ENCODE measurements around the gene CDC42EP2. TPM values are rescaled to one million over a fixed set of nuclear protein-coding genes. Genes with fewer than 3 reads are reported as not detected.
A peak's percentile ranks its signal among the peaks of the same experiment; 100 is the strongest.

CDC42EP2 gene
- total RNA-seq, 1 donor from 2014 or later = 11.3 TPM

DNA sequence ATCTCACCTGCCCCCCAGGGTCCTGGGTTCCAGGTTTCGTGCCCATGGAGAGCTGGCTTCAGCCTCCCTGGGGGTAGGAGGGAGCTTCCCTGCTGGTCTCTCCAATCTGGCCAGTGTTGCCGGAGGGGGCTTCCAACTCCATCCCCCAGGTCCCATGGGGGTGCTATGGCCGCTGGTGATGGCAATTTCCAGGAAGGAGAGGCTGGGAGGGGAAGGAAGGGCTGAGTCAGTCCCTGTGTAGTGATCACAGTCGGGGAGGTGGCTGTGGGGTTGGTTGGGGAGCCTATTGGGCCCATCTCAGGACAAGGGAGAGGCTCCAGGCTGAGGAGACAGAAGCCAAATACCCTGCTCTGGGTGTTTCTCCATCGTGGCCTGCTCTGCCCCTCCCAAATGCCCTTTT lies 5.7 kb upstream of the CDC42EP2 start:
- Histone ChIP-seq H3K4me1 (peaks cover 63% of the 10 kb centered on the region), H3K27ac (replicated peaks) (peak overlapping the region; percentile 72), H3K4me3 (no peak overlapping the region), H3K9me3 (replicated peaks) (no peaks in the 10 kb centered on the region), H3K27me3 (ENCODE audit: low read depth) (no peaks in the 10 kb centered on the region), H3K36me3 (no peaks in the 10 kb centered on the region)
- intact Hi-C loops (cut with micrococcal nuclease) = no loop called here
- DNase-seq = no peak
- TF ChIP-seq, protein P1, sequence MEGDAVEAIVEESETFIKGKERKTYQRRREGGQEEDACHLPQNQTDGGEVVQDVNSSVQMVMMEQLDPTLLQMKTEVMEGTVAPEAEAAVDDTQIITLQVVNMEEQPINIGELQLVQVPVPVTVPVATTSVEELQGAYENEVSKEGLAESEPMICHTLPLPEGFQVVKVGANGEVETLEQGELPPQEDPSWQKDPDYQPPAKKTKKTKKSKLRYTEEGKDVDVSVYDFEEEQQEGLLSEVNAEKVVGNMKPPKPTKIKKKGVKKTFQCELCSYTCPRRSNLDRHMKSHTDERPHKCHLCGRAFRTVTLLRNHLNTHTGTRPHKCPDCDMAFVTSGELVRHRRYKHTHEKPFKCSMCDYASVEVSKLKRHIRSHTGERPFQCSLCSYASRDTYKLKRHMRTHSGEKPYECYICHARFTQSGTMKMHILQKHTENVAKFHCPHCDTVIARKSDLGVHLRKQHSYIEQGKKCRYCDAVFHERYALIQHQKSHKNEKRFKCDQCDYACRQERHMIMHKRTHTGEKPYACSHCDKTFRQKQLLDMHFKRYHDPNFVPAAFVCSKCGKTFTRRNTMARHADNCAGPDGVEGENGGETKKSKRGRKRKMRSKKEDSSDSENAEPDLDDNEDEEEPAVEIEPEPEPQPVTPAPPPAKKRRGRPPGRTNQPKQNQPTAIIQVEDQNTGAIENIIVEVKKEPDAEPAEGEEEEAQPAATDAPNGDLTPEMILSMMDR (IDR thresholded peaks at IDR 0.05; ENCODE audit: borderline replicate concordance) = no peak

DNA sequence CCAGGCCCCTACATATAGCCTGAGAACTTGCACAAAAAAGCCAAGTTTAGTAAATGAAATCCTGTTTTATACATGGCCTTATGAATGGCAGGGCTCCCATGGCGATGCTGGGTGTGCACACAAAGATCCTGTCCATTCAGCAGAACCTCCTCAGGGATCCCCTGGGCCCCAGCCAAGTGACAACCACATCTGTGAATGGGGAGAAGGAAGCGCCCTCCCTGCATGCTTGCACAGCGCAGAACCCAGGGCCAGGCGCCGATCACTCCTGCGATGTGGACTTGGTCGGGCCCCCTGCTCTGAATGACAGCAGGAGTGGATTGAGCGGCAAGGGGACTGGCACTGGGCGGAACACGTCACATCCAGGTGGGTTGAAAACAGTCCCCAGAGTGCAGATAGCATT lies 4.5 kb upstream of the CDC42EP2 start:
- Histone ChIP-seq H3K27me3 (ENCODE audit: low read depth) (no peaks in the 10 kb centered on the region), H3K4me3 (no peak overlapping the region), H3K36me3 (no peaks in the 10 kb centered on the region), H3K27ac (replicated peaks) (peak overlapping the region; percentile 72), H3K4me1 (peaks cover 69% of the 10 kb centered on the region), H3K9me3 (replicated peaks) (no peaks in the 10 kb centered on the region)
- DNase-seq = peak; percentile 71
- TF ChIP-seq, protein P1 (IDR thresholded peaks at IDR 0.05; ENCODE audit: borderline replicate concordance) = no peak
- intact Hi-C loops (cut with micrococcal nuclease) = loop anchor here (5.0 kb wide), 1 partner anchor 33 kb away; no protein-coding TSS in a partner anchor

DNA sequence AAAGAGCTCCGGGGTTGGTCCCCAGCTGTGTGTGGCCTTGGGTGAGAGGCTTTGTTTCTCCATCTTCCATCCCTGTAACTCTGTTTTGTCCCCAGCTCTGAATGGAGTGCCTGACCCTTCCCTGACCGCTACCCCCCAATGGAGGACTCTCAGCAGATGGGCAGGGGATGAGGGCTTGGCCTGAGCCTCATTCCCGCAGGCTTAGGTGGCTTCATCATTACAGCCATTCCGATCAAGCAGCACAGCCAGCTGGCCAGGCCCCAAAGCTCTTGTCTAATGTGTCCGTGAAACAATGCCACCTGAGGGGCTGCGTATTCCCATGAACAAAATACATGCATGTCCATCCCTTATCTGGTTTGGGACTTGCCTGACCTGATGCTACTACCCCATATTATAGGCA lies 3.9 kb upstream of the CDC42EP2 start:
- H3K4me3 ChIP-seq = no peak overlapping the region
- intact Hi-C loops (cut with micrococcal nuclease) = loop anchor here (5.0 kb wide), 1 partner anchor 33 kb away; no protein-coding TSS in a partner anchor
- no peaks in the 10 kb centered on the region for H3K36me3 ChIP-seq
- peaks cover 73% of the 10 kb centered on the region for H3K4me1 ChIP-seq
- TF ChIP-seq, protein P1 (IDR thresholded peaks at IDR 0.05; ENCODE audit: borderline replicate concordance) = no peak
- no peaks in the 10 kb centered on the region for H3K9me3 ChIP-seq (replicated peaks)
- no peaks in the 10 kb centered on the region for H3K27me3 ChIP-seq (ENCODE audit: low read depth)
- DNase-seq = peak; percentile 36
- peak overlapping the region; percentile 72 for H3K27ac ChIP-seq (replicated peaks)

DNA sequence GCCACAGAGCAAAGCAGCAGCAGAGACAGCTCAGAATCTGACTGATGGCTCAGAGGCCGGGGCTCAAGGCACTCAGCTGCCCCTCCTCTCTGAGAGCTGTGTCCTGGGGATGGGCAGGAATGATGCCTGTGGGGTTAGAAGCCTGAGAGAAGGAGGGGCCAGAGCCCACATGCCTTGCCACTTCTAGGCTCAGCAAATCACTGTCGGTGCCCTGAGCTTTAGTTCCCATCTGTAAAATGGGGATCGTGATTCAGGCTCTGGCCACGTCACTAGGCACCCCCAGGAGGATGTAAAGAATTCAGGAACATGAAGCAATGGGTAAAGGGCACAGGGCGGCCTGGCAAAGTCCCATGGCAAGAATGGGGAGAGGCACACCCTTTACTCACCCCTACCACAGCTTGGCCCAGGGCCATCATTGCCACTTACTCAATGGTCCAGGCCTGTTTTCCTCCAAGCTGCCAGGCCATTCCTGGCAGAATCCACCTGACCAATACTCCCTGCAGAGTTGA lies 3.4 kb upstream of the CDC42EP2 start:
- Histone ChIP-seq H3K9me3 (replicated peaks) (no peaks in the 10 kb centered on the region), H3K4me1 (peaks cover 78% of the 10 kb centered on the region), H3K27ac (replicated peaks) (peak overlapping the region; percentile 72), H3K36me3 (no peaks in the 10 kb centered on the region), H3K27me3 (ENCODE audit: low read depth) (no peaks in the 10 kb centered on the region), H3K4me3 (no peak overlapping the region)
- no peak for DNase-seq
- TF ChIP-seq, protein P1 (IDR thresholded peaks at IDR 0.05; ENCODE audit: borderline replicate concordance) = no peak
- intact Hi-C loops (cut with micrococcal nuclease) = loop anchor here (5.0 kb wide), 1 partner anchor 34 kb away; no protein-coding TSS in a partner anchor

DNA sequence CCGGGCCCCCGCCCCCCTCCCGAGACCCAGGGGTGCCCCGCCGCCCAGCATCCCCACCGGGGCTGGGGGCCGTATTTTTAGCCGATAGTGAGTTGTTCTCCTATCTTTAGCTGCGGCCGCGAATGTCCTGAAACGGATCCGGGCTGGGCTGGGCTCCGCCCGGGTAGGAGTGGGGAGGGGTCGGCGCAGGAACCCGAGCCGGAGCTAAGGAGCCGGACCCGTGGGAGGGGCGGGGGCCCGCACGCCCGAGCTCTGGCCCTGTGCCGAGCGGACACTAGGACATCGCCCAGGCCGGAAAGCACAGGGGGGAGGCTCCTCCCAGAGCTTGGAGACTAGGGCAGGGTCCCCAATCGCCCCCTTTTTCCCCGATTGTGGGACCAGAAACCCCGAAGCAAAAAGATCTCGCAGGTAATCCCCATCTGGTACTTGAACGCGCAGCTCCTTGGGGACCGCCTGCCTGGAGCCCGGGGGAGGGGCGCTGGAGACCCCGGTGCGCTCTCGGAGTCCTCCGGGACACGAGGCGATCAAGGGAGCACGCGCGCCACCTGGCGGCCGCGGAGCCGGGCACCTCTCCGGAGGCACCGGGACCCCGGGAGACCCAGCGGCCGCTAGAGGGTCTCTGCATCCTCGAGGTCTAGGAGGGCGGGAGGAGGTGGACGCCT lies 669 bp downstream of the CDC42EP2 start:
- peak overlapping the region; percentile 90 for H3K4me3 ChIP-seq
- no peaks in the 10 kb centered on the region for H3K9me3 ChIP-seq (replicated peaks)
- TF ChIP-seq, protein P1 (IDR thresholded peaks at IDR 0.05; ENCODE audit: borderline replicate concordance) = peak; percentile 99
- peaks cover 4% of the 10 kb centered on the region for H3K36me3 ChIP-seq
- H3K4me1 ChIP-seq = peaks cover 89% of the 10 kb centered on the region
- peak overlapping the region; percentile 98 for H3K27ac ChIP-seq (replicated peaks)
- peak; percentile 82 for DNase-seq
- intact Hi-C loops (cut with micrococcal nuclease) = no loop called here
- H3K27me3 ChIP-seq (ENCODE audit: low read depth) = no peaks in the 10 kb centered on the region

Measured in left ventricle myocardium inferior (tissue), 1 donor.